Motor neuron (in vitro differentiated cells): ENCODE results near the gene VPS50. TPM values are rescaled to one million over a fixed set of nuclear protein-coding genes. Genes with fewer than 3 reads are reported as not detected.

Experiments
- ATAC-seq, 8 experiments: fragments of 200-7000 bp; cut with Tn5 transposase; replicated peaks in 6 of 8; 2 replicates each; pipeline ENCODE4 v1.8.0; 2021; ENCODE audit warnings: mild to moderate bottlenecking in 8 of 8, moderate library complexity in 8 of 8
- H3K27ac ChIP-seq, 2 donors: fragments of 250-450 bp; sonication (Bioruptor Pico); 2 replicates each; pipeline ENCODE4 v1.9.0; 2021; ENCODE audit warnings: antibody characterized with exemption in 2 of 2, mild to moderate bottlenecking in 2 of 2, moderate library complexity in 1 of 2
- H3K4me1 ChIP-seq, 2 donors: fragments of 250-450 bp; sonication (Bioruptor Pico); replicated peaks in 1 of 2; 2 replicates each; pipeline ENCODE4 v1.6.1; 2021; ENCODE audit warnings: antibody characterized with exemption in 2 of 2, mild to moderate bottlenecking in 2 of 2, moderate library complexity in 1 of 2
- H3K4me3 ChIP-seq, 5 donors: fragments of 250-450 bp; sonication (Bioruptor Pico); 2 replicates each; pipeline ENCODE4 v1.9.0; 2021; ENCODE audit warnings: antibody characterized with exemption in 5 of 5, mild to moderate bottlenecking in 5 of 5, moderate library complexity in 4 of 5
- WGBS, 10 experiments: fragments of 450-650 bp; shearing (Covaris generic); methylation state at CpG; one replicate each; pipeline ENCODE4 v1.0.0; 2022; 5-methylcytosine and 5-hydroxymethylcytosine counted together
- in situ Hi-C, 9 experiments: fragments of 400-800 bp; cut with MboI; loops; one replicate each; pipeline ENCODE4 v1.15.0; 2021; ENCODE audit warnings: low sequenced_read_pairs in 9 of 9, low pct_unique_long_range_greater_than_20kb in 2 of 9; ENCODE audit not compliant: unreplicated experiment in 9 of 9
- total RNA-seq, 8 experiments: library from RNA; unstranded; fragments of 300-600 nt; gene quantifications; 2 replicates each; pipeline versions ENCODE4 v1.2.3 to v1.2.4, GENCODE V29; 2022

The VPS50 gene
- total RNA-seq, 8 experiments from 2014 or later = 17.5 to 28.7 (median 21.3) TPM

DNA sequence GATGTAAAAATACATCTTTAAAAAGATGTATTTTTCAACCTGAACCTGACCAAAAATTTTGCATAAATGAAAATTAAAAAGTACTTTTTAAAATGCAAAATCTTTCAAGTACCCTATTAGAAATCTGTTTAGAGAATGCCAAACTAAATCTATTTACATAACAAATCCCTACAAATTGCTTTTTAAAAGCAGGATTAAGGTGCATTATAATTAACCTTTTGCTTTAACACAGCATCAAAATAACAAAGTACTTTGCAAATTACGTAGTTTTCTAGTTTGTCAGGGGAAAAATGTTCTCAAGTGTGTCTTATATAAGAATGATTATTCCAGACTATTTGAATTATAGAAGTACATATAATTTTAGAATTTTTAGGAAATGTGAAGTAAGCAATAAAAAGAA is 160.8 kb downstream of the VPS50 start:
- WGBS, 10 experiments = 14 to 89% (median 63%) methylated on average over 1 of the region's 1 CpG
- no peak for ATAC-seq
- Histone ChIP-seq H3K27ac (no peak overlapping the region), H3K4me1 (no peaks in the 10 kb centered on the region), H3K4me3 (no peak overlapping the region)
- in situ Hi-C loops = no loop called here

DNA sequence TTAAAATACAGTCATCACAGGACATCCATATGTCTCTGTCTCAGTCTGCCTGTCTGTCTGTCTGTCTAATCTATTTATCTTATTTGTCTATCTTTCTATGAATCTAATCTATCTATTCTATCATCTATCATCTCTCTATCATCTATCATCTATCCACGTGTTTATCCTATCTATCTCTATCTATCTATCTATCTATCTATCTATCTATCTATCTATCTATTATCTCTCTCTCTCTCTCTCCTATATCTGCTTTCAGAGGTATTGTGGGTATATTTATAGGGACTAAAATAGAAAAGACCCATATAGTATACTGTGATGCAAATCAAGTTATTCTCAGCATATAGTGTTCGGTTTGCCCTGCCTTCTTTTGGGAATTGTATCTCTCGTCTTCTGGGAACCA is 167.5 kb downstream of the VPS50 start:
- ATAC-seq = no peak
- no peak overlapping the region for H3K27ac ChIP-seq
- WGBS, 10 experiments = 0 to 94% (median 79%) methylated on average over 1 to 3 of the region's 3 CpGs
- in situ Hi-C loops = no loop called here
- H3K4me1 ChIP-seq = no peaks in the 10 kb centered on the region
- H3K4me3 ChIP-seq = no peak overlapping the region

GRCh38 chr7:93402944-93403343 is 170.8 kb downstream of the VPS50 start:
- 0 to 100% (median 84%) methylated on average over 2 to 5 of the region's 5 CpGs for WGBS, 10 experiments
- no peak for ATAC-seq
- H3K4me1 ChIP-seq = no peaks in the 10 kb centered on the region
- H3K4me3 ChIP-seq = no peak overlapping the region
- in situ Hi-C loops = no loop called here
- no peak overlapping the region for H3K27ac ChIP-seq

GRCh38 chr7:93407239-93407638 is 175.1 kb downstream of the VPS50 start:
- H3K27ac ChIP-seq = no peak overlapping the region
- whole genome bisulfite sequencing, 10 experiments = 50 to 100% (median 67%) methylated on average over 1 to 4 of the region's 5 CpGs; no CpG with 5 or more reads in 3 of the 10 experiments
- H3K4me1 ChIP-seq = no peaks in the 10 kb centered on the region
- no peak overlapping the region for H3K4me3 ChIP-seq
- in situ Hi-C loops = no loop called here
- ATAC-seq = no peak

GRCh38 chr7:93409324-93409723 is 177.2 kb downstream of the VPS50 start:
- Histone ChIP-seq H3K27ac (no peak overlapping the region), H3K4me1 (no peaks in the 10 kb centered on the region), H3K4me3 (no peak overlapping the region)
- ATAC-seq = no peak
- in situ Hi-C loops = no loop called here
- 0 to 90% (median 37%) methylated on average over 2 to 3 of the region's 3 CpGs; no CpG with 5 or more reads in 2 of the 10 experiments for WGBS, 10 experiments

Other genes starting within 250 kb of the VPS50 start
- gene SAMD9, start 114.4 kb upstream of the VPS50 start, total RNA-seq = 100 to 1,000 TPM in 1 of 8 experiments, 10 to 100 TPM in 2, 1 to 10 TPM in 1, under 1 TPM in 3, not detected in 1; 0.04 to 154 (median 7.5) TPM
- 10 to 100 TPM in 2 of 8 experiments, 1 to 10 TPM in 2, under 1 TPM in 3, not detected in 1; 0.04 to 68.1 (median 1.8) TPM for gene SAMD9L, start 84.0 kb upstream of the VPS50 start, total RNA-seq
- under 1 TPM in 3 of 8 experiments, not detected in 5; 0.11 to 0.38 (median 0.36) TPM for gene HEPACAM2, start 5.9 kb upstream of the VPS50 start, total RNA-seq